Right atrium auricular region (tissue), 2 donors: ENCODE results near the gene IL9. TPM values are rescaled to one million over a fixed set of nuclear protein-coding genes. Genes with fewer than 3 reads are reported as not detected.

ENCODE experiments used
- DNase-seq: peaks from one replicate; pipeline ENCODE4 v3.0.0-alpha.2; 2019; ENCODE audit warnings: low spot score
- H3K27ac ChIP-seq, 2 donors: fragments of 200-600 bp; sonication (generic); 1 replicate in 1 of 2; 2 replicates in 1 of 2; pipeline ENCODE4 v1.5.1; 2016 to 2019
- H3K27me3 ChIP-seq, 2 donors: fragments of 200-600 bp; sonication (generic); one replicate each; pipeline versions ENCODE4 v1.5.1 to v1.6.0; 2017 to 2019
- H3K36me3 ChIP-seq: fragments of 200-600 bp; sonication (generic); one replicate; pipeline ENCODE4 v1.5.1; 2016
- H3K4me1 ChIP-seq, 2 donors: fragments of 200-600 bp; sonication (generic); one replicate each; pipeline versions ENCODE4 v1.5.1 to v1.6.0; 2017 to 2019
- H3K4me3 ChIP-seq, 2 donors: fragments of 200-600 bp; sonication (generic); 1 replicate in 1 of 2; 2 replicates in 1 of 2; pipeline ENCODE4 v1.5.1; 2017 to 2019; ENCODE audit warnings: mild to moderate bottlenecking in 1 of 2, moderate library complexity in 1 of 2
- H3K9me3 ChIP-seq, 2 donors: fragments of 200-600 bp; sonication (generic); one replicate each; pipeline ENCODE4 v1.5.1; 2019
- total RNA-seq, 2 donors: library from RNA; depleted of rRNA; stranded (reverse); fragments of >200 nt; gene quantifications; one replicate each; pipeline ENCODE4 v1.1.0, GENCODE V29; 2016
- TF ChIP-seq, protein P1 (sequence below), 2 donors: fragments of 200-600 bp; sonication (generic); IDR thresholded peaks; one replicate each; pipeline ENCODE4 v1.5.1; 2019; ENCODE audit warnings: antibody characterized with exemption in 2 of 2

Gene IL9
- total RNA-seq, 2 donors from 2014 or later: not detected

DNA sequence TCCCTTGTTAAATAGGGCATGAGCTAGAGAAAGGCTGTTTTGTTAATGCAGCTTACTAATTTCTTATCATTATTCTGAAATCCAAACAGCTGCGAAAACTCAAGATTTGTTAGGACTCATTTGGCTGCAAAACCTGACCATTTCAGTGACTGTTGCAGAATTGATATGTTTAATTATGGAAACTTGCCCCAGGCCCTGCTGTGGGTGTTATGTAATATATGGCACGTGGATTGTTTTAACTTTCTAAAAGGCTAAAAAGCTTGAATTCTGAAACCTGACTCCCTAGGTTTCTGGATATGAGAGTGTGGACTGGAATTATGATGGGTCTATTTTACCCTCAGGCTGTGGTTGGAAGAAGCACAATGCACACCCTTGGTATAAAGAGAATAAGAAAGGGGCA is 4.4 kb downstream of the IL9 start:
- TF ChIP-seq, protein P1, sequence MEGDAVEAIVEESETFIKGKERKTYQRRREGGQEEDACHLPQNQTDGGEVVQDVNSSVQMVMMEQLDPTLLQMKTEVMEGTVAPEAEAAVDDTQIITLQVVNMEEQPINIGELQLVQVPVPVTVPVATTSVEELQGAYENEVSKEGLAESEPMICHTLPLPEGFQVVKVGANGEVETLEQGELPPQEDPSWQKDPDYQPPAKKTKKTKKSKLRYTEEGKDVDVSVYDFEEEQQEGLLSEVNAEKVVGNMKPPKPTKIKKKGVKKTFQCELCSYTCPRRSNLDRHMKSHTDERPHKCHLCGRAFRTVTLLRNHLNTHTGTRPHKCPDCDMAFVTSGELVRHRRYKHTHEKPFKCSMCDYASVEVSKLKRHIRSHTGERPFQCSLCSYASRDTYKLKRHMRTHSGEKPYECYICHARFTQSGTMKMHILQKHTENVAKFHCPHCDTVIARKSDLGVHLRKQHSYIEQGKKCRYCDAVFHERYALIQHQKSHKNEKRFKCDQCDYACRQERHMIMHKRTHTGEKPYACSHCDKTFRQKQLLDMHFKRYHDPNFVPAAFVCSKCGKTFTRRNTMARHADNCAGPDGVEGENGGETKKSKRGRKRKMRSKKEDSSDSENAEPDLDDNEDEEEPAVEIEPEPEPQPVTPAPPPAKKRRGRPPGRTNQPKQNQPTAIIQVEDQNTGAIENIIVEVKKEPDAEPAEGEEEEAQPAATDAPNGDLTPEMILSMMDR (IDR thresholded peaks at IDR 0.05): no peak
- Histone ChIP-seq H3K4me1 (peaks cover 0 to 14% of the 10 kb centered on the region in 2 donors), H3K27ac (no peak overlapping the region), H3K9me3 (no peaks in the 10 kb centered on the region), H3K36me3 (no peaks in the 10 kb centered on the region), H3K4me3 (no peak overlapping the region), H3K27me3 (no peaks in the 10 kb centered on the region)
- no peak for DNase-seq

DNA sequence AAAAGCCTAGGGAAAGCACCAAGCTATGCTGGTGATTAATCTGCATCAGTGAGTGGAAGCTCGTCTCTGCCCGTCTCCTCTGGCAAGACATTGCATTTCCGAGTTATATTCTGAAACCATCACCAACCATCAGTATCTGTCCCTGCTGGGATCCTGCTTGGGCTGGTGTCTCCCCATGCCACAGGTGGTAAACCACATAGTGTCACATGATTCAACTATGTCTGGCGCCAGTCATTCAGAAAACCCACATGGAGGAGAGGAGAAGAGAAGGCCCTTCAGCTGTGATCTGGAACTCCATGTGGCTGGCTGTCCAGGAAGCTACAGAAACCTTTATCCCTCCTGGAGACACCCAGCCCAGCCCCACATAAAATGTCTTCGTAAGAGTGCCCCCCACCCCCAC is 4.8 kb downstream of the IL9 start:
- Histone ChIP-seq H3K27ac (no peak overlapping the region), H3K36me3 (no peaks in the 10 kb centered on the region), H3K4me3 (no peak overlapping the region), H3K4me1 (peaks cover 0 to 14% of the 10 kb centered on the region in 2 donors), H3K27me3 (no peaks in the 10 kb centered on the region), H3K9me3 (no peaks in the 10 kb centered on the region)
- TF ChIP-seq, protein P1 (IDR thresholded peaks at IDR 0.05): no peak
- DNase-seq: peak; percentile 43

DNA sequence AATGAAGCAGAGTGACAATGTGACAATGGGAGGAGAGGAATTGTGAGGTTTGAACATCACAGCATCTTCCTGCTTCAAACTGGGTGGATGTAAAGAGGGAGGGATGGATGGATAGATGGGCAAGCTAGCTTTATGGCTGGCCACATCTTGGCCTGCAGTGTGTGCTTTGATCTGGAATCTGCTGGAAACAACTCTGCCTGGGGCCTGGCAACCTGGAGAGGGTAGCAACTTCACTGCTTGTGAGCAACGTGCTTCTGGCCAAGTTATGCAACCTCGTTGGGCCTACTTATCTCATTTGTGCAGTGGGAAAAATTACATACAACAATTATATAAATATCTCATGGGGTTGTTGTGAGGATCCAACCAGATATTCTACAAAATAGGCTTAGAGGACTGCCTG is 5.3 kb downstream of the IL9 start:
- TF ChIP-seq, protein P1 (IDR thresholded peaks at IDR 0.05): no peak
- Histone ChIP-seq H3K4me1 (peaks cover 0 to 14% of the 10 kb centered on the region in 2 donors), H3K27me3 (no peaks in the 10 kb centered on the region), H3K27ac (no peak overlapping the region), H3K9me3 (no peaks in the 10 kb centered on the region), H3K36me3 (no peaks in the 10 kb centered on the region), H3K4me3 (no peak overlapping the region)
- DNase-seq: peak; percentile 54

DNA sequence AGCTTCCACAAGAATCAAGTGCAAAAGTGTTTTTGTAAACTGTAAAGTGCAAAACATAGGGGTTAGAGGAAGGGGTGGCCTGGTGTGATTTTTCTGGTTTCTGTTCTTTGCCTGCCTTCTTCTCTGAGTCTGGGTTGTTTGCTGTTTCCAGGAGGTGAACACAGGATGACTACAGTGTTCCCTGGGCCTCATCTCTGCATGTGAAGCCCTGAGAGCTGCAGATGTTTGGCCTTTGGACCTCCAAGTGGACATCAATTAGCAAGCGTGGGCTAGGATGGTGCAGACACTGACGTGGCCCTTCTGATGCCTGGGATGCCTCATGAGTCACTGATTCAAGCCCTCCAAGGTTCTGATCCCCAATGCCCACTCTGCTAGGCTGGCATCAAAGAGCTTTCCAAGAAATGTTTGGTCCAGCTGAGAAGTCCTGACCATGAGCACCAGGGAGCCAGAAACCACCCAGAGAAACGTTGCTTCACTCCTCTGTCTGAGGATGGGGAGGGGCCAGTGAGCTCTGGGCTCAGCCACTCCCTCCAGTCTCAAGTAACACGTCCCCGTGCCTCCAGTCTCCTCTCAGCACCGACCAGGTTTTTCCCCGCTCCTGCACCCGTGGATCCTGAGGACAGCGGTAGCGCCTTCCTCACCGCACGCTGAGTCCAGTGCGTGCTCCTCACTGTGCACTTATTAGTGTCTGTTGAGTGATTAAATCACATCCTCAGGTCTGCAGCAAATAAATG is 7.6 kb downstream of the IL9 start:
- TF ChIP-seq, protein P1 (IDR thresholded peaks at IDR 0.05): no peak
- H3K36me3 ChIP-seq: no peaks in the 10 kb centered on the region
- H3K27ac ChIP-seq: no peak overlapping the region
- H3K4me1 ChIP-seq: peaks cover 0 to 14% of the 10 kb centered on the region in 2 donors
- no peaks in the 10 kb centered on the region for H3K9me3 ChIP-seq
- H3K4me3 ChIP-seq: no peak overlapping the region
- DNase-seq: no peak
- no peaks in the 10 kb centered on the region for H3K27me3 ChIP-seq

DNA sequence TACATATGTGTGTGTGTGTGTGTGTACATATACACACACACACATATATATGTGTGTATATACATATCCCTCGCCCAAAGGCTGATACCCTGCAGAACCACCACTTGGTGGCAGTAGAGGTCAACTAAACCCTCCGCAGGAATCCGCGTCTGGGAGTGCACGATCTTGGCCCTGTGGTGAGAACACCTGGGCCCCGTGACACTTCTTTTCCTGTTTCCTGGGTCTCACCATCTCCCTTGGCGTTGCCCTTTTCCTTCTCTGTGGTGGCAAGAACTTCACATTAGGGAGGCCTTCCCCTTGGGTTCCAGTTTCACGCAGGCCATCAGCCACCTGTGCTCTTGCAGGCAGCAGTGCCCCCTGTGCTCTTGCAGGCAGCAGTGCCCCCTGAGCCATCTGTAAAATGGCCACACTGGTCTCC is 8.2 kb downstream of the IL9 start:
- H3K4me1 ChIP-seq: peaks cover 0 to 14% of the 10 kb centered on the region in 2 donors

More for the DNA sequence above, 8.2 kb downstream of the IL9 start:
- DNase-seq: peak; percentile 40
- Histone ChIP-seq H3K27ac (no peak overlapping the region), H3K9me3 (no peaks in the 10 kb centered on the region), H3K27me3 (no peaks in the 10 kb centered on the region), H3K36me3 (no peaks in the 10 kb centered on the region), H3K4me3 (no peak overlapping the region)
- TF ChIP-seq, protein P1 (IDR thresholded peaks at IDR 0.05): peak; percentile 59 to 87
